H9 (cell line): Measurements from ENCODE around the gene ANKRD53. TPM values are rescaled to one million over a fixed set of nuclear protein-coding genes. Genes with fewer than 3 reads are reported as not detected.

Experiments used
- DNase-seq: peaks from one replicate; pipeline ENCODE4 v3.0.0-alpha.2; 2017
- H2AFZ ChIP-seq: one replicate; pipeline ENCODE4 v1.6.1; 2013; ENCODE audit warnings: mild to moderate bottlenecking, low read length, control low read depth, moderate library complexity
- H2AK5ac ChIP-seq: 2 replicates; pipeline ENCODE4 v1.6.1; 2013; ENCODE audit warnings: low read length, control low read depth, mixed read lengths; ENCODE audit not compliant: insufficient read length
- H2BK120ac ChIP-seq: one replicate; pipeline ENCODE4 v1.6.1; 2013; ENCODE audit warnings: low read depth, mild to moderate bottlenecking, low read length, control low read depth, inconsistent platforms; ENCODE audit not compliant: poor library complexity, severe bottlenecking
- H2BK12ac ChIP-seq: 2 replicates; pipeline ENCODE4 v1.6.1; 2013; ENCODE audit warnings: low read length, control low read depth, mixed read lengths, low read depth; ENCODE audit not compliant: insufficient read length
- H2BK15ac ChIP-seq: 2 replicates; pipeline ENCODE4 v1.6.1; 2013; ENCODE audit warnings: low read depth, low read length, control low read depth
- H2BK20ac ChIP-seq: one replicate; pipeline ENCODE4 v1.6.1; 2013; ENCODE audit warnings: low read depth, mild to moderate bottlenecking, low read length, control low read depth, inconsistent platforms; ENCODE audit not compliant: poor library complexity, severe bottlenecking
- H2BK5ac ChIP-seq: 2 replicates; pipeline ENCODE4 v1.6.1; 2013; ENCODE audit warnings: low read length, control low read depth, mixed read lengths; ENCODE audit not compliant: insufficient read length
- H3K14ac ChIP-seq: 2 replicates; pipeline ENCODE4 v1.6.1; 2013; ENCODE audit warnings: low read length, control low read depth; ENCODE audit not compliant: insufficient read depth
- H3K18ac ChIP-seq: 2 replicates; pipeline ENCODE4 v1.6.1; 2013; ENCODE audit warnings: low read depth, mild to moderate bottlenecking, mixed read lengths, low read length, control low read depth; ENCODE audit not compliant: insufficient read length
- H3K23ac ChIP-seq: 2 replicates; pipeline ENCODE4 v1.6.1; 2013; ENCODE audit warnings: low read length, control low read depth, mixed read lengths, low read depth; ENCODE audit not compliant: insufficient read length
- H3K23me2 ChIP-seq: 2 replicates; pipeline ENCODE4 v1.6.1; 2013; ENCODE audit warnings: low read depth, mild to moderate bottlenecking, mixed read lengths, low read length, control low read depth; ENCODE audit not compliant: insufficient read length, poor library complexity, severe bottlenecking
- H3K27ac ChIP-seq: 2 replicates; pipeline ENCODE4 v1.5.1; 2013; ENCODE audit warnings: low read length, control low read depth, mixed read lengths, low read depth; ENCODE audit not compliant: insufficient read length
- H3K27me3 ChIP-seq: 2 replicates; pipeline ENCODE4 v1.6.1; 2013; ENCODE audit warnings: low read length, control low read depth, inconsistent platforms; ENCODE audit not compliant: insufficient read depth
- H3K4ac ChIP-seq: 2 replicates; pipeline ENCODE4 v1.6.1; 2013; ENCODE audit warnings: low read depth, mild to moderate bottlenecking, control low read depth, inconsistent platforms, low read length, moderate library complexity
- H3K4me1 ChIP-seq: 2 replicates; pipeline ENCODE4 v1.6.1; 2013; ENCODE audit warnings: low read length, control low read depth, inconsistent platforms; ENCODE audit not compliant: insufficient read depth
- H3K4me2 ChIP-seq: 2 replicates; pipeline ENCODE4 v1.6.1; 2013; ENCODE audit warnings: low read length, control low read depth, mixed read lengths; ENCODE audit not compliant: insufficient read length, insufficient read depth
- H3K56ac ChIP-seq: 2 replicates; pipeline ENCODE4 v1.6.1; 2013; ENCODE audit warnings: low read depth, mild to moderate bottlenecking, mixed read lengths, low read length, control low read depth; ENCODE audit not compliant: insufficient read length
- H3K79me1 ChIP-seq: 2 replicates; pipeline ENCODE4 v1.6.1; 2013; ENCODE audit warnings: low read depth, mild to moderate bottlenecking, moderate library complexity, low read length, control low read depth, inconsistent platforms; ENCODE audit not compliant: insufficient read depth, poor library complexity, severe bottlenecking
- H3K79me2 ChIP-seq: 2 replicates; pipeline ENCODE4 v1.6.1; 2013; ENCODE audit warnings: low read length, control low read depth, inconsistent platforms; ENCODE audit not compliant: insufficient read depth
- H3K9ac ChIP-seq: 2 replicates; pipeline ENCODE4 v1.6.1; 2013; ENCODE audit warnings: low read length, control low read depth, mixed read lengths; ENCODE audit not compliant: insufficient read length; ENCODE audit errors: extremely low read depth
- H3K9me3 ChIP-seq: one replicate; pipeline ENCODE4 v1.6.1; 2013; ENCODE audit warnings: low read depth, low read length, inconsistent platforms; ENCODE audit not compliant: control insufficient read depth
- H3T11ph ChIP-seq: one replicate; pipeline ENCODE4 v1.6.1; 2013; ENCODE audit warnings: mild to moderate bottlenecking, low read length, control low read depth, inconsistent platforms
- H4K20me1 ChIP-seq: one replicate; pipeline ENCODE4 v1.6.1; 2013; ENCODE audit not compliant: control insufficient read depth, insufficient read length, insufficient read depth
- H4K5ac ChIP-seq: 2 replicates; pipeline ENCODE4 v1.6.1; 2013; ENCODE audit warnings: low read depth, mild to moderate bottlenecking, mixed read lengths, low read length, control low read depth; ENCODE audit not compliant: insufficient read length
- H4K8ac ChIP-seq: replicated peaks from 2 replicates; pipeline ENCODE4 v1.6.1; 2013; ENCODE audit warnings: low read length, control low read depth, mixed read lengths, low read depth; ENCODE audit not compliant: insufficient read length
- H4K91ac ChIP-seq: 2 replicates; pipeline ENCODE4 v1.6.1; 2013; ENCODE audit warnings: low read depth, mild to moderate bottlenecking, moderate library complexity, mixed read lengths, low read length, control low read depth; ENCODE audit not compliant: insufficient read length
- H3K27ac Mint-ChIP-seq, 3 experiments: 2 replicates in 2 of 3; 3 replicates in 1 of 3; pipeline ENCODE4 v1.8.0; 2020 to 2021; ENCODE audit warnings: mixed read lengths in 3 of 3, mild to moderate bottlenecking in 1 of 3, moderate library complexity in 1 of 3
- H3K27me3 Mint-ChIP-seq: 2 replicates; pipeline ENCODE4 v1.8.0; 2021; ENCODE audit warnings: low read depth, mild to moderate bottlenecking, moderate library complexity, mixed read lengths
- H3K36me3 Mint-ChIP-seq, 3 experiments: 2 replicates in 2 of 3; 3 replicates in 1 of 3; pipeline ENCODE4 v1.8.0; 2020 to 2021; ENCODE audit warnings: low read depth in 3 of 3, mixed read lengths in 3 of 3; ENCODE audit not compliant: insufficient read depth in 1 of 3
- H3K4me1 Mint-ChIP-seq, 2 experiments: 2 replicates each; pipeline ENCODE4 v1.8.0; 2020; ENCODE audit warnings: mixed read lengths in 2 of 2
- H3K4me3 Mint-ChIP-seq, 2 experiments: 2 replicates in 1 of 2; 3 replicates in 1 of 2; pipeline ENCODE4 v1.8.0; 2020 to 2021; ENCODE audit warnings: mild to moderate bottlenecking in 2 of 2, mixed read lengths in 2 of 2, moderate library complexity in 1 of 2
- H3K9me3 Mint-ChIP-seq, 2 experiments: 2 replicates in 1 of 2; 3 replicates in 1 of 2; pipeline ENCODE4 v1.8.0; 2020; ENCODE audit warnings: mild to moderate bottlenecking in 2 of 2, mixed read lengths in 2 of 2, moderate library complexity in 1 of 2
- WGBS: extraction: QIAGEN DNeasy Blood & Tissue Kit; methylation state at CpG from one replicate; pipeline ENCODE4 v1.1.7; 2013; ENCODE audit warnings: missing lambda C conversion rate, low lambda C conversion rate, mixed read lengths; ENCODE audit not compliant: insufficient read length; ENCODE audit errors: extremely low coverage; 5-methylcytosine and 5-hydroxymethylcytosine counted together
- total RNA-seq: library from RNA; stranded (reverse); gene quantifications from 2 replicates; pipeline ENCODE4 v1.2.1, GENCODE V29; 2021
- TF ChIP-seq, protein P1 (sequence below): fragments of 200-600 bp; sonication (generic); conservative IDR thresholded peaks from 3 replicates; pipeline ENCODE4 v1.8.0; 2021; ENCODE audit warnings: antibody characterized with exemption, mild to moderate bottlenecking

The ANKRD53 gene
- total RNA-seq, 1 experiment from 2014 or later, result 0.28 TPM

DNA sequence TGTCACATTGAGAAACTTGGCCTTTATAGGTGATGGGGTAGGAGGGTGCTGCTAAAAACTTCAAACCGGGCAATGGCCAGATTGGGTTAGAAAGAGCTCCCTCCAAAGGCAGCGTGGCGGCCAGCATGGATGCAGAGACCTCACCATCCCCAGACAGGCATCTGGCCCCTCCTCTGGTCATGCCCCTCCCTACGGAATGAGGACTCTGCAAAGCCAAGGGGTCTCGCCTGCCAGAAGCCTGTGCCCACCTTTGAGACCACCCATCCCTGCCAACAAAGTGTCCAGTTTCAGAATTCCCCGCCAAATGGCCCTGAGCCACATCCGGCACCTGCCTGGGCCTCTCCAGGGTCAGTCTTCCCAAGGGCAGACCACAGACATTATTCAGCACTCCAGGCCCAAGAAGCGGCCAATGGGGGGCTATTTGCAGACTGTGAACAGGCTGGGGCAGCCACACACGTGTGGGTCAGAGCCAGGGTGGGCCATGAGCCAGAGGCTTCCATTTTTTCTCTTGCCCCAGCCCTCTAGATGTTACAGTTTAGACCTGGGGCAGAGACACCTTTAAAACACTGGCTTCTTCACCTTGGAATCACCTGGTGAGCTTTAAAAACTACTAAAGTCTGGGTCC is 46.9 kb upstream of the ANKRD53 start:
- DNase-seq, result peak; percentile 43
- H3K4ac ChIP-seq, result no peak overlapping the region
- H2AK5ac ChIP-seq, result no peak overlapping the region
- no peak overlapping the region for H2BK5ac ChIP-seq
- no peaks in the 10 kb centered on the region for H3K79me1 ChIP-seq
- H3K4me1 ChIP-seq, result 0 out of 2 replicates have a peak, but pooled peaks cover 2% of the 10 kb centered on the region
- no CpG with 5 or more reads among the region's 9 CpGs for WGBS
- H3K18ac ChIP-seq, result no peak overlapping the region
- H3K23me2 ChIP-seq, result no peaks in the 10 kb centered on the region
- no peaks in the 10 kb centered on the region for H3K79me2 ChIP-seq
- no peak overlapping the region for H3K14ac ChIP-seq
- H3K27me3 Mint-ChIP-seq, result peaks cover 63% of the 10 kb centered on the region
- no peaks in the 10 kb centered on the region for H4K20me1 ChIP-seq
- H4K8ac ChIP-seq, result no peak overlapping the region
- H3K23ac ChIP-seq, result no peak overlapping the region
- H3K27ac ChIP-seq, result no peak overlapping the region
- H2BK20ac ChIP-seq, result no peak overlapping the region
- H2AFZ ChIP-seq, result no peak overlapping the region
- no peaks in the 10 kb centered on the region for H3K27me3 ChIP-seq
- H3K4me3 Mint-ChIP-seq, result no peak overlapping the region
- no peak overlapping the region for H3K9ac ChIP-seq
- H3K27ac Mint-ChIP-seq, result no peak overlapping the region
- H2BK15ac ChIP-seq, result no peak overlapping the region
- H3K9me3 ChIP-seq, result no peaks in the 10 kb centered on the region
- no peak overlapping the region for H2BK12ac ChIP-seq
- H3K4me2 ChIP-seq, result no peak overlapping the region
- no peak overlapping the region for H3K56ac ChIP-seq
- no peak overlapping the region for H2BK120ac ChIP-seq
- H4K5ac ChIP-seq, result no peak overlapping the region
- no peak overlapping the region for H4K91ac ChIP-seq
- H3K36me3 Mint-ChIP-seq, result no peaks in the 10 kb centered on the region; a peak in 1 of 7 replicates
- H3K4me1 Mint-ChIP-seq, result peaks cover 13 to 30% of the 10 kb centered on the region in 2 experiments
- TF ChIP-seq, protein P1, sequence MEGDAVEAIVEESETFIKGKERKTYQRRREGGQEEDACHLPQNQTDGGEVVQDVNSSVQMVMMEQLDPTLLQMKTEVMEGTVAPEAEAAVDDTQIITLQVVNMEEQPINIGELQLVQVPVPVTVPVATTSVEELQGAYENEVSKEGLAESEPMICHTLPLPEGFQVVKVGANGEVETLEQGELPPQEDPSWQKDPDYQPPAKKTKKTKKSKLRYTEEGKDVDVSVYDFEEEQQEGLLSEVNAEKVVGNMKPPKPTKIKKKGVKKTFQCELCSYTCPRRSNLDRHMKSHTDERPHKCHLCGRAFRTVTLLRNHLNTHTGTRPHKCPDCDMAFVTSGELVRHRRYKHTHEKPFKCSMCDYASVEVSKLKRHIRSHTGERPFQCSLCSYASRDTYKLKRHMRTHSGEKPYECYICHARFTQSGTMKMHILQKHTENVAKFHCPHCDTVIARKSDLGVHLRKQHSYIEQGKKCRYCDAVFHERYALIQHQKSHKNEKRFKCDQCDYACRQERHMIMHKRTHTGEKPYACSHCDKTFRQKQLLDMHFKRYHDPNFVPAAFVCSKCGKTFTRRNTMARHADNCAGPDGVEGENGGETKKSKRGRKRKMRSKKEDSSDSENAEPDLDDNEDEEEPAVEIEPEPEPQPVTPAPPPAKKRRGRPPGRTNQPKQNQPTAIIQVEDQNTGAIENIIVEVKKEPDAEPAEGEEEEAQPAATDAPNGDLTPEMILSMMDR, result 0 out of 3 replicates have a peak, but pooled peaks have one; percentile 20
- H3T11ph ChIP-seq, result no peak overlapping the region
- no peaks in the 10 kb centered on the region; a peak in 1 of 5 replicates for H3K9me3 Mint-ChIP-seq
